GM23338 (cell line): ENCODE measurements around the gene RNF183. TPM values are rescaled to one million over a fixed set of nuclear protein-coding genes. Genes with fewer than 3 reads are reported as not detected.

Experiments used
- ATAC-seq: fragments of 200-7000 bp; cut with Tn5 transposase; 3 replicates; pipeline ENCODE4 v1.9.1; 2020
- DNase-seq: peaks from one replicate; pipeline ENCODE4 v3.0.0-alpha.2; 2015; ENCODE audit warnings: low spot score
- H2AFZ ChIP-seq: fragments of 200-600 bp; sonication (generic); 2 replicates; pipeline ENCODE4 v1.8.0; 2016; ENCODE audit warnings: antibody characterized with exemption, mild to moderate bottlenecking, moderate library complexity
- H3F3A ChIP-seq: fragments of 200-600 bp; sonication (generic); replicated peaks from 2 replicates; pipeline ENCODE4 v1.8.0; 2017; ENCODE audit warnings: antibody characterized with exemption, mixed run types, low read depth
- H3K27ac ChIP-seq: fragments of 200-600 bp; sonication (generic); 2 replicates; pipeline ENCODE4 v1.6.1; 2016; ENCODE audit warnings: low read depth
- H3K27me3 ChIP-seq: fragments of 200-600 bp; sonication (generic); 2 replicates; pipeline ENCODE4 v1.8.0; 2016; ENCODE audit warnings: mild to moderate bottlenecking, mixed run types, moderate library complexity; ENCODE audit not compliant: insufficient read depth
- H3K36me3 ChIP-seq: fragments of 200-600 bp; sonication (generic); 2 replicates; pipeline ENCODE4 v1.8.0; 2016; ENCODE audit warnings: mild to moderate bottlenecking; ENCODE audit not compliant: insufficient read depth
- H3K4me1 ChIP-seq: fragments of 200-600 bp; sonication (generic); 2 replicates; pipeline ENCODE4 v1.8.0; 2016; ENCODE audit warnings: mild to moderate bottlenecking, moderate library complexity; ENCODE audit not compliant: insufficient read depth
- H3K4me2 ChIP-seq: fragments of 200-600 bp; sonication (generic); 2 replicates; pipeline ENCODE4 v1.7.1; 2017; ENCODE audit warnings: mixed run types
- H3K4me3 ChIP-seq: fragments of 200-600 bp; sonication (generic); 2 replicates; pipeline ENCODE4 v1.6.1; 2016; ENCODE audit warnings: mixed run types
- H3K79me2 ChIP-seq: fragments of 200-600 bp; sonication (generic); replicated peaks from 2 replicates; pipeline ENCODE4 v1.8.0; 2017; ENCODE audit warnings: mild to moderate bottlenecking; ENCODE audit not compliant: insufficient read depth
- H3K9me2 ChIP-seq: fragments of 200-600 bp; sonication (generic); 2 replicates; pipeline ENCODE4 v1.8.0; 2017; ENCODE audit not compliant: insufficient read depth
- H4K20me1 ChIP-seq: fragments of 200-600 bp; sonication (generic); replicated peaks from 2 replicates; pipeline ENCODE4 v1.8.0; 2017; ENCODE audit warnings: mild to moderate bottlenecking; ENCODE audit not compliant: insufficient read depth
- H3K27ac Mint-ChIP-seq: 2 replicates; pipeline ENCODE4 v1.8.0; 2020; ENCODE audit warnings: inconsistent platforms, mild to moderate bottlenecking, moderate library complexity, mixed read lengths
- H3K27me3 Mint-ChIP-seq: 3 replicates; pipeline ENCODE4 v1.8.0; 2022; ENCODE audit warnings: low read depth, mild to moderate bottlenecking, moderate library complexity, mixed read lengths, inconsistent platforms; ENCODE audit not compliant: insufficient read depth, poor library complexity
- H3K36me3 Mint-ChIP-seq: 3 replicates; pipeline ENCODE4 v1.8.0; 2021; ENCODE audit warnings: low read depth, mild to moderate bottlenecking, inconsistent platforms, moderate library complexity, mixed read lengths
- H3K4me1 Mint-ChIP-seq: 3 replicates; pipeline ENCODE4 v1.8.0; 2020; ENCODE audit warnings: mild to moderate bottlenecking, inconsistent platforms, mixed read lengths
- H3K4me3 Mint-ChIP-seq: 3 replicates; pipeline ENCODE4 v1.8.0; 2021; ENCODE audit warnings: moderate library complexity, mild to moderate bottlenecking, inconsistent platforms, mixed read lengths
- H3K9me3 Mint-ChIP-seq: 3 replicates; pipeline ENCODE4 v1.8.0; 2020; ENCODE audit warnings: moderate library complexity, mild to moderate bottlenecking, inconsistent platforms, mixed read lengths
- CREB1 ChIP-seq: fragments of 250-450 bp; sonication (Bioruptor Pico); IDR thresholded peaks from 2 replicates; pipeline ENCODE4 v1.5.0; 2020; ENCODE audit warnings: low read depth, mild to moderate bottlenecking, moderate library complexity
- EZH2 ChIP-seq: fragments of 200-600 bp; sonication (generic); IDR thresholded peaks from one replicate; pipeline ENCODE4 v1.8.0; 2017; ENCODE audit warnings: antibody characterized with exemption, mild to moderate bottlenecking, low read depth; ENCODE audit not compliant: unreplicated experiment
- EZH2phosphoT487 ChIP-seq: fragments of 200-600 bp; sonication (generic); IDR thresholded peaks from one replicate; pipeline ENCODE4 v1.8.1; 2018; ENCODE audit warnings: antibody characterized with exemption; ENCODE audit not compliant: unreplicated experiment
- JUNB ChIP-seq: IDR thresholded peaks from one replicate; pipeline ENCODE4 v1.6.1; 2016; ENCODE audit warnings: antibody characterized with exemption; ENCODE audit not compliant: unreplicated experiment
- NANOG ChIP-seq: IDR thresholded peaks from 2 replicates; pipeline ENCODE4 v1.6.1; 2016; ENCODE audit warnings: antibody characterized with exemption, borderline replicate concordance
- POLR2AphosphoS5 ChIP-seq: IDR thresholded peaks from 2 replicates; pipeline ENCODE4 v1.6.1; 2016; ENCODE audit warnings: antibody characterized with exemption, low read depth
- STAT1 ChIP-seq: IDR thresholded peaks from one replicate; pipeline ENCODE4 v1.6.1; 2016; ENCODE audit warnings: antibody characterized with exemption; ENCODE audit not compliant: unreplicated experiment
- ZNF114 ChIP-seq: fragments of 250-450 bp; sonication (Bioruptor Pico); IDR thresholded peaks from 2 replicates; pipeline ENCODE4 v1.5.0; 2020; ENCODE audit warnings: mild to moderate bottlenecking, moderate library complexity
- ZNF331 ChIP-seq: fragments of 250-450 bp; sonication (Bioruptor Pico); IDR thresholded peaks from 2 replicates; pipeline ENCODE4 v1.5.0; 2020; ENCODE audit warnings: low read depth, mild to moderate bottlenecking, moderate library complexity
- polyA plus RNA-seq: library from polyadenylated mRNA; unstranded; fragments of >200 nt; fragmentation: Nextera tagmentation; extraction: Ambion mirVana; gene quantifications from 2 replicates; pipeline ENCODE4 v1.2.1, GENCODE V29; 2016
- total RNA-seq: library from RNA; depleted of rRNA; stranded (reverse); fragments of >200 nt; shearing (Covaris generic); gene quantifications from 2 replicates; pipeline ENCODE4 v1.2.3, GENCODE V29; 2014
- TF ChIP-seq, protein P1 (sequence below): fragments of 250-450 bp; sonication (Bioruptor Pico); IDR thresholded peaks from 2 replicates; pipeline ENCODE4 v1.5.0; 2020; ENCODE audit warnings: mild to moderate bottlenecking, moderate library complexity
- TF ChIP-seq, protein P2 (sequence below), 2 experiments: fragments of 200-600 bp in 1 of 2; sonication (generic) in 1 of 2; conservative IDR thresholded peaks; 2 replicates each; pipeline versions ENCODE4 v1.5.1 to v1.6.1; 2016 to 2017; ENCODE audit warnings: antibody characterized with exemption in 2 of 2, low read depth in 2 of 2, mild to moderate bottlenecking in 2 of 2, moderate library complexity in 1 of 2
- TF ChIP-seq, protein P3 (sequence below): IDR thresholded peaks from 2 replicates; pipeline ENCODE4 v1.6.1; 2016; ENCODE audit warnings: antibody characterized with exemption
- TF ChIP-seq, protein P4 (sequence below): IDR thresholded peaks from one replicate; pipeline ENCODE4 v1.6.1; 2018; ENCODE audit warnings: antibody characterized with exemption; ENCODE audit not compliant: unreplicated experiment

Gene RNF183
- total and polyA plus RNA-seq, 2 experiments from 2014 or later, result 0.42 TPM; not detected in 1

DNA sequence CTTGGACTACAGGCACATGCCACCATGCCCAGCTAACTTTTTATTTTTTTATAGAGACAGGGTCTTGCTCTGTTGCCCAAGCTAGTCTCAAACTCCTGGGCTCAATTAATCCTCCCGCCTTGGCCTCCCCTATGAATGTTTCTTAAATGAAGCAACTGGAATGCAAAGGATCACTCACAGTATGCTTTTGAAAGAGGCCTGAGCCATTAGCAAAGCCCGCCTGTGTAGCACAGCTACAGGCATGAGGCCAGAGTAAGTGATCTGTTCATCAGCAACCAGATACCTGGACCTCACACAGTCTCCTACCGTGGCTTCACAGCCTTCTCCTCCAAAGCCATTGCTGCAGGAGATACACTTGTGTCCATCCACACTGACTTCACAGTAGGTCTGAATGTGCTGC is 16.9 kb upstream of the RNF183 start:
- Histone ChIP-seq H2AFZ (no peak overlapping the region), H3K4me2 (no peak overlapping the region), H3K27me3 (no peaks in the 10 kb centered on the region), H3F3A (no peaks in the 10 kb centered on the region), H3K4me3 (no peak overlapping the region), H3K27ac (no peak overlapping the region), H4K20me1 (no peaks in the 10 kb centered on the region), H3K36me3 (no peaks in the 10 kb centered on the region), H3K79me2 (no peaks in the 10 kb centered on the region), H3K9me2 (no peaks in the 10 kb centered on the region), H3K4me1 (no peaks in the 10 kb centered on the region)
- Mint-ChIP-seq H3K4me1 (no peaks in the 10 kb centered on the region), H3K27me3 (peaks cover 3% of the 10 kb centered on the region), H3K27ac (no peak overlapping the region), H3K4me3 (no peak overlapping the region), H3K9me3 (no peaks in the 10 kb centered on the region), H3K36me3 (no peaks in the 10 kb centered on the region)
- ATAC-seq (no peak), DNase-seq (no peak)
- TF ChIP-seq CREB1 (CRISPR knock-in tag), result no peak
- no peak for TF ChIP-seq STAT1
- TF ChIP-seq, protein P1, sequence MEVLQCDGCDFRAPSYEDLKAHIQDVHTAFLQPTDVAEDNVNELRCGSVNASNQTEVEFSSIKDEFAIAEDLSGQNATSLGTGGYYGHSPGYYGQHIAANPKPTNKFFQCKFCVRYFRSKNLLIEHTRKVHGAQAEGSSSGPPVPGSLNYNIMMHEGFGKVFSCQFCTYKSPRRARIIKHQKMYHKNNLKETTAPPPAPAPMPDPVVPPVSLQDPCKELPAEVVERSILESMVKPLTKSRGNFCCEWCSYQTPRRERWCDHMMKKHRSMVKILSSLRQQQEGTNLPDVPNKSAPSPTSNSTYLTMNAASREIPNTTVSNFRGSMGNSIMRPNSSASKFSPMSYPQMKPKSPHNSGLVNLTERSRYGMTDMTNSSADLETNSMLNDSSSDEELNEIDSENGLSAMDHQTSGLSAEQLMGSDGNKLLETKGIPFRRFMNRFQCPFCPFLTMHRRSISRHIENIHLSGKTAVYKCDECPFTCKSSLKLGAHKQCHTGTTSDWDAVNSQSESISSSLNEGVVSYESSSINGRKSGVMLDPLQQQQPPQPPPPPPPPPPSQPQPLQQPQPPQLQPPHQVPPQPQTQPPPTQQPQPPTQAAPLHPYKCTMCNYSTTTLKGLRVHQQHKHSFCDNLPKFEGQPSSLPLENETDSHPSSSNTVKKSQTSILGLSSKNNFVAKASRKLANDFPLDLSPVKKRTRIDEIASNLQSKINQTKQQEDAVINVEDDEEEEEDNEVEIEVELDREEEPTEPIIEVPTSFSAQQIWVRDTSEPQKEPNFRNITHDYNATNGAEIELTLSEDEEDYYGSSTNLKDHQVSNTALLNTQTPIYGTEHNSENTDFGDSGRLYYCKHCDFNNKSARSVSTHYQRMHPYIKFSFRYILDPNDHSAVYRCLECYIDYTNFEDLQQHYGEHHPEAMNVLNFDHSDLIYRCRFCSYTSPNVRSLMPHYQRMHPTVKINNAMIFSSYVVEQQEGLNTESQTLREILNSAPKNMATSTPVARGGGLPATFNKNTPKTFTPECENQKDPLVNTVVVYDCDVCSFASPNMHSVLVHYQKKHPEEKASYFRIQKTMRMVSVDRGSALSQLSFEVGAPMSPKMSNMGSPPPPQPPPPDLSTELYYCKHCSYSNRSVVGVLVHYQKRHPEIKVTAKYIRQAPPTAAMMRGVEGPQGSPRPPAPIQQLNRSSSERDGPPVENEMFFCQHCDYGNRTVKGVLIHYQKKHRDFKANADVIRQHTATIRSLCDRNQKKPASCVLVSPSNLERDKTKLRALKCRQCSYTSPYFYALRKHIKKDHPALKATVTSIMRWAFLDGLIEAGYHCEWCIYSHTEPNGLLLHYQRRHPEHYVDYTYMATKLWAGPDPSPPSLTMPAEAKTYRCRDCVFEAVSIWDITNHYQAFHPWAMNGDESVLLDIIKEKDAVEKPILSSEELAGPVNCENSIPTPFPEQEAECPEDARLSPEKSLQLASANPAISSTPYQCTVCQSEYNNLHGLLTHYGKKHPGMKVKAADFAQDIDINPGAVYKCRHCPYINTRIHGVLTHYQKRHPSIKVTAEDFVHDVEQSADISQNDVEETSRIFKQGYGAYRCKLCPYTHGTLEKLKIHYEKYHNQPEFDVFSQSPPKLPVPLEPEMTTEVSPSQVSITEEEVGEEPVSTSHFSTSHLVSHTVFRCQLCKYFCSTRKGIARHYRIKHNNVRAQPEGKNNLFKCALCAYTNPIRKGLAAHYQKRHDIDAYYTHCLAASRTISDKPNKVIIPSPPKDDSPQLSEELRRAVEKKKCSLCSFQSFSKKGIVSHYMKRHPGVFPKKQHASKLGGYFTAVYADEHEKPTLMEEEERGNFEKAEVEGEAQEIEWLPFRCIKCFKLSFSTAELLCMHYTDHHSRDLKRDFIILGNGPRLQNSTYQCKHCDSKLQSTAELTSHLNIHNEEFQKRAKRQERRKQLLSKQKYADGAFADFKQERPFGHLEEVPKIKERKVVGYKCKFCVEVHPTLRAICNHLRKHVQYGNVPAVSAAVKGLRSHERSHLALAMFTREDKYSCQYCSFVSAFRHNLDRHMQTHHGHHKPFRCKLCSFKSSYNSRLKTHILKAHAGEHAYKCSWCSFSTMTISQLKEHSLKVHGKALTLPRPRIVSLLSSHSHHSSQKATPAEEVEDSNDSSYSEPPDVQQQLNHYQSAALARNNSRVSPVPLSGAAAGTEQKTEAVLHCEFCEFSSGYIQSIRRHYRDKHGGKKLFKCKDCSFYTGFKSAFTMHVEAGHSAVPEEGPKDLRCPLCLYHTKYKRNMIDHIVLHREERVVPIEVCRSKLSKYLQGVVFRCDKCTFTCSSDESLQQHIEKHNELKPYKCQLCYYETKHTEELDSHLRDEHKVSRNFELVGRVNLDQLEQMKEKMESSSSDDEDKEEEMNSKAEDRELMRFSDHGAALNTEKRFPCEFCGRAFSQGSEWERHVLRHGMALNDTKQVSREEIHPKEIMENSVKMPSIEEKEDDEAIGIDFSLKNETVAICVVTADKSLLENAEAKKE, result no peak
- TF ChIP-seq, protein P2, sequence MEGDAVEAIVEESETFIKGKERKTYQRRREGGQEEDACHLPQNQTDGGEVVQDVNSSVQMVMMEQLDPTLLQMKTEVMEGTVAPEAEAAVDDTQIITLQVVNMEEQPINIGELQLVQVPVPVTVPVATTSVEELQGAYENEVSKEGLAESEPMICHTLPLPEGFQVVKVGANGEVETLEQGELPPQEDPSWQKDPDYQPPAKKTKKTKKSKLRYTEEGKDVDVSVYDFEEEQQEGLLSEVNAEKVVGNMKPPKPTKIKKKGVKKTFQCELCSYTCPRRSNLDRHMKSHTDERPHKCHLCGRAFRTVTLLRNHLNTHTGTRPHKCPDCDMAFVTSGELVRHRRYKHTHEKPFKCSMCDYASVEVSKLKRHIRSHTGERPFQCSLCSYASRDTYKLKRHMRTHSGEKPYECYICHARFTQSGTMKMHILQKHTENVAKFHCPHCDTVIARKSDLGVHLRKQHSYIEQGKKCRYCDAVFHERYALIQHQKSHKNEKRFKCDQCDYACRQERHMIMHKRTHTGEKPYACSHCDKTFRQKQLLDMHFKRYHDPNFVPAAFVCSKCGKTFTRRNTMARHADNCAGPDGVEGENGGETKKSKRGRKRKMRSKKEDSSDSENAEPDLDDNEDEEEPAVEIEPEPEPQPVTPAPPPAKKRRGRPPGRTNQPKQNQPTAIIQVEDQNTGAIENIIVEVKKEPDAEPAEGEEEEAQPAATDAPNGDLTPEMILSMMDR (conservative IDR thresholded peaks at IDR 0.05; ENCODE audit: low read depth in 2 of 2), result no peak
- no peak for TF ChIP-seq EZH2
- TF ChIP-seq NANOG, result no peak
- TF ChIP-seq JUNB, result no peak
- no peak for TF ChIP-seq ZNF114 (CRISPR knock-in tag)
- no peak for TF ChIP-seq ZNF331 (CRISPR knock-in tag)
- TF ChIP-seq, protein P3, sequence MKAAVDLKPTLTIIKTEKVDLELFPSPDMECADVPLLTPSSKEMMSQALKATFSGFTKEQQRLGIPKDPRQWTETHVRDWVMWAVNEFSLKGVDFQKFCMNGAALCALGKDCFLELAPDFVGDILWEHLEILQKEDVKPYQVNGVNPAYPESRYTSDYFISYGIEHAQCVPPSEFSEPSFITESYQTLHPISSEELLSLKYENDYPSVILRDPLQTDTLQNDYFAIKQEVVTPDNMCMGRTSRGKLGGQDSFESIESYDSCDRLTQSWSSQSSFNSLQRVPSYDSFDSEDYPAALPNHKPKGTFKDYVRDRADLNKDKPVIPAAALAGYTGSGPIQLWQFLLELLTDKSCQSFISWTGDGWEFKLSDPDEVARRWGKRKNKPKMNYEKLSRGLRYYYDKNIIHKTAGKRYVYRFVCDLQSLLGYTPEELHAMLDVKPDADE, result no peak
- TF ChIP-seq POLR2AphosphoS5, result no peak
- no peak for TF ChIP-seq EZH2phosphoT487
- TF ChIP-seq, protein P4, sequence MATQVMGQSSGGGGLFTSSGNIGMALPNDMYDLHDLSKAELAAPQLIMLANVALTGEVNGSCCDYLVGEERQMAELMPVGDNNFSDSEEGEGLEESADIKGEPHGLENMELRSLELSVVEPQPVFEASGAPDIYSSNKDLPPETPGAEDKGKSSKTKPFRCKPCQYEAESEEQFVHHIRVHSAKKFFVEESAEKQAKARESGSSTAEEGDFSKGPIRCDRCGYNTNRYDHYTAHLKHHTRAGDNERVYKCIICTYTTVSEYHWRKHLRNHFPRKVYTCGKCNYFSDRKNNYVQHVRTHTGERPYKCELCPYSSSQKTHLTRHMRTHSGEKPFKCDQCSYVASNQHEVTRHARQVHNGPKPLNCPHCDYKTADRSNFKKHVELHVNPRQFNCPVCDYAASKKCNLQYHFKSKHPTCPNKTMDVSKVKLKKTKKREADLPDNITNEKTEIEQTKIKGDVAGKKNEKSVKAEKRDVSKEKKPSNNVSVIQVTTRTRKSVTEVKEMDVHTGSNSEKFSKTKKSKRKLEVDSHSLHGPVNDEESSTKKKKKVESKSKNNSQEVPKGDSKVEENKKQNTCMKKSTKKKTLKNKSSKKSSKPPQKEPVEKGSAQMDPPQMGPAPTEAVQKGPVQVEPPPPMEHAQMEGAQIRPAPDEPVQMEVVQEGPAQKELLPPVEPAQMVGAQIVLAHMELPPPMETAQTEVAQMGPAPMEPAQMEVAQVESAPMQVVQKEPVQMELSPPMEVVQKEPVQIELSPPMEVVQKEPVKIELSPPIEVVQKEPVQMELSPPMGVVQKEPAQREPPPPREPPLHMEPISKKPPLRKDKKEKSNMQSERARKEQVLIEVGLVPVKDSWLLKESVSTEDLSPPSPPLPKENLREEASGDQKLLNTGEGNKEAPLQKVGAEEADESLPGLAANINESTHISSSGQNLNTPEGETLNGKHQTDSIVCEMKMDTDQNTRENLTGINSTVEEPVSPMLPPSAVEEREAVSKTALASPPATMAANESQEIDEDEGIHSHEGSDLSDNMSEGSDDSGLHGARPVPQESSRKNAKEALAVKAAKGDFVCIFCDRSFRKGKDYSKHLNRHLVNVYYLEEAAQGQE, result no peak
